Neural progenitor cell (in vitro differentiated cells): ENCODE measurements around the gene STMND1. TPM values are rescaled to one million over a fixed set of nuclear protein-coding genes. Genes with fewer than 3 reads are reported as not detected.
"Not testable (repeated sequence)": the region's sequence is repeated elsewhere in the genome, so short reads cannot be mapped to it uniquely, and the experiment has no call there.

Source experiments
- DNase-seq: peaks from one replicate; pipeline ENCODE4 v3.0.0-alpha.2; 2016; ENCODE audit warnings: low spot score
- H2AFZ ChIP-seq: fragments of 200-600 bp; sonication (generic); replicated peaks from 2 replicates; pipeline ENCODE4 v1.6.1; 2016; ENCODE audit warnings: antibody characterized with exemption
- H3F3A ChIP-seq: fragments of 200-600 bp; sonication (generic); 2 replicates; pipeline ENCODE4 v1.6.1; 2016; ENCODE audit warnings: antibody characterized with exemption, low read depth
- H3K27ac ChIP-seq: fragments of 200-600 bp; sonication (generic); 2 replicates; pipeline ENCODE4 v1.5.1; 2016; ENCODE audit warnings: mild to moderate bottlenecking
- H3K27me3 ChIP-seq: fragments of 200-600 bp; sonication (generic); 2 replicates; pipeline ENCODE4 v1.6.1; 2016; ENCODE audit warnings: mild to moderate bottlenecking, moderate library complexity
- H3K36me3 ChIP-seq: fragments of 200-600 bp; sonication (generic); 2 replicates; pipeline ENCODE4 v1.5.1; 2016
- H3K4me1 ChIP-seq: fragments of 200-600 bp; sonication (generic); 2 replicates; pipeline ENCODE4 v1.6.1; 2016; ENCODE audit warnings: mixed run types
- H3K4me2 ChIP-seq: fragments of 200-600 bp; sonication (generic); 2 replicates; pipeline ENCODE4 v1.6.1; 2016
- H3K4me3 ChIP-seq: fragments of 200-600 bp; sonication (generic); 2 replicates; pipeline ENCODE4 v1.5.1; 2016
- H3K79me2 ChIP-seq: fragments of 200-600 bp; sonication (generic); 2 replicates; pipeline ENCODE4 v1.6.1; 2016; ENCODE audit warnings: low read depth
- H3K9ac ChIP-seq: fragments of 200-600 bp; sonication (generic); 2 replicates; pipeline ENCODE4 v1.6.1; 2016
- H3K9me3 ChIP-seq: fragments of 200-600 bp; sonication (generic); 2 replicates; pipeline ENCODE4 v1.5.1; 2016; ENCODE audit warnings: low read depth
- H4K20me1 ChIP-seq: fragments of 200-600 bp; sonication (generic); 2 replicates; pipeline ENCODE4 v1.6.1; 2016; ENCODE audit warnings: low read depth
- H3K27ac Mint-ChIP-seq: 3 replicates; pipeline ENCODE4 v1.8.0; 2021; ENCODE audit warnings: mixed read lengths
- H3K27me3 Mint-ChIP-seq: 2 replicates; pipeline ENCODE4 v1.8.0; 2022; ENCODE audit warnings: low read depth, mild to moderate bottlenecking, inconsistent platforms, moderate library complexity, mixed read lengths; ENCODE audit not compliant: insufficient read depth
- H3K36me3 Mint-ChIP-seq: 3 replicates; pipeline ENCODE4 v1.8.0; 2021; ENCODE audit warnings: mixed read lengths
- H3K4me1 Mint-ChIP-seq: 3 replicates; pipeline ENCODE4 v1.8.0; 2021; ENCODE audit warnings: mixed read lengths
- H3K4me3 Mint-ChIP-seq: 3 replicates; pipeline ENCODE4 v1.8.0; 2021; ENCODE audit warnings: mild to moderate bottlenecking, moderate library complexity, mixed read lengths
- H3K9me3 Mint-ChIP-seq: 3 replicates; pipeline ENCODE4 v1.8.0; 2020; ENCODE audit warnings: mixed read lengths
- CTCF ChIP-seq: fragments of 200-600 bp; sonication (generic); IDR thresholded peaks from 2 replicates; pipeline ENCODE4 v1.5.1; 2017; ENCODE audit warnings: antibody characterized with exemption, mild to moderate bottlenecking
- EZH2 ChIP-seq: fragments of 200-600 bp; sonication (generic); IDR thresholded peaks from 2 replicates; pipeline ENCODE4 v1.6.1; 2017; ENCODE audit warnings: antibody characterized with exemption, mild to moderate bottlenecking, moderate library complexity
- EZH2phosphoT487 ChIP-seq: fragments of 200-600 bp; sonication (generic); IDR thresholded peaks from 2 replicates; pipeline ENCODE4 v1.6.1; 2017; ENCODE audit warnings: antibody characterized with exemption
- total RNA-seq: library from RNA; depleted of rRNA; stranded (reverse); fragments of >200 nt; gene quantifications from 2 replicates; pipeline ENCODE4 v1.2.3, GENCODE V29; 2015; ENCODE audit warnings: low replicate concordance

The STMND1 gene
- total RNA-seq, 1 donor from 2014 or later: not detected

- H3K4me1 ChIP-seq: no peaks in the 10 kb centered on the region
- no peaks in the 10 kb centered on the region for H3K79me2 ChIP-seq
- H3K27ac Mint-ChIP-seq: no peak overlapping the region
- H2AFZ ChIP-seq: no peak overlapping the region
- peaks cover 6% of the 10 kb centered on the region for H3K27me3 ChIP-seq
- H3K4me1 Mint-ChIP-seq: no peaks in the 10 kb centered on the region
- TF ChIP-seq EZH2 (no peak), CTCF (no peak)
- H3F3A ChIP-seq: no peaks in the 10 kb centered on the region
- no peaks in the 10 kb centered on the region for H3K36me3 ChIP-seq
- H3K27ac ChIP-seq: no peak overlapping the region
- no peak overlapping the region for H3K4me3 Mint-ChIP-seq
- H3K9me3 ChIP-seq: no peaks in the 10 kb centered on the region
- H3K9ac ChIP-seq: no peak overlapping the region
- no peak for DNase-seq
- H3K36me3 Mint-ChIP-seq: no peaks in the 10 kb centered on the region
- H3K4me2 ChIP-seq: no peak overlapping the region
- no peaks in the 10 kb centered on the region for H3K9me3 Mint-ChIP-seq
- H4K20me1 ChIP-seq: no peaks in the 10 kb centered on the region
- H3K27me3 Mint-ChIP-seq: no peaks in the 10 kb centered on the region
- H3K4me3 ChIP-seq: no peak overlapping the region
These were observed 38.9 kb upstream of the STMND1 start for GRCh38 chr6:17062871-17063440.

GRCh38 chr6:17064975-17065374, 36.9 kb upstream of the STMND1 start:
- Mint-ChIP-seq H3K36me3 (peaks cover 3% of the 10 kb centered on the region), H3K27ac (no peak overlapping the region), H3K9me3 (peaks cover 5% of the 10 kb centered on the region), H3K27me3 (no peaks in the 10 kb centered on the region), H3K4me3 (no peak overlapping the region), H3K4me1 (no peaks in the 10 kb centered on the region)
- Histone ChIP-seq H3K27ac (no peak overlapping the region), H4K20me1 (no peaks in the 10 kb centered on the region), H3K36me3 (no peaks in the 10 kb centered on the region), H3K4me3 (no peak overlapping the region), H3K9me3 (no peaks in the 10 kb centered on the region), H2AFZ (no peak overlapping the region), H3K4me1 (no peaks in the 10 kb centered on the region), H3K79me2 (no peaks in the 10 kb centered on the region), H3F3A (no peaks in the 10 kb centered on the region), H3K4me2 (no peak overlapping the region), H3K9ac (no peak overlapping the region), H3K27me3 (peaks cover 6% of the 10 kb centered on the region)
- DNase-seq: no peak
- TF ChIP-seq CTCF (no peak), EZH2 (no peak), EZH2phosphoT487 (no peak)

- Histone ChIP-seq H3K27me3 (peaks cover 6% of the 10 kb centered on the region), H3K4me1 (no peaks in the 10 kb centered on the region), H3K36me3 (no peaks in the 10 kb centered on the region), H3K27ac (no peak overlapping the region), H3F3A (no peaks in the 10 kb centered on the region), H4K20me1 (no peaks in the 10 kb centered on the region), H2AFZ (no peak overlapping the region), H3K9me3 (no peaks in the 10 kb centered on the region), H3K79me2 (no peaks in the 10 kb centered on the region), H3K4me3 (no peak overlapping the region), H3K9ac (no peak overlapping the region), H3K4me2 (no peak overlapping the region)
- H3K27me3 Mint-ChIP-seq: peaks cover 3% of the 10 kb centered on the region
- DNase-seq: no peak
- peaks cover 3% of the 10 kb centered on the region for H3K36me3 Mint-ChIP-seq
- no peak overlapping the region for H3K4me3 Mint-ChIP-seq
- no peak for TF ChIP-seq CTCF
- no peak for TF ChIP-seq EZH2phosphoT487
- no peak for TF ChIP-seq EZH2
- peaks cover 17% of the 10 kb centered on the region for H3K9me3 Mint-ChIP-seq
- H3K27ac Mint-ChIP-seq: no peak overlapping the region
- H3K4me1 Mint-ChIP-seq: no peaks in the 10 kb centered on the region
These were observed 35.2 kb upstream of the STMND1 start for GRCh38 chr6:17066610-17067009.

- not testable (repeated sequence) for H3K27ac Mint-ChIP-seq, H3K9me3 ChIP-seq, H2AFZ ChIP-seq, H3K79me2 ChIP-seq, H3K27me3 Mint-ChIP-seq, H3K4me1 ChIP-seq, H3K36me3 ChIP-seq, H3K4me1 Mint-ChIP-seq, H3K27me3 ChIP-seq, H3F3A ChIP-seq, DNase-seq, H3K4me2 ChIP-seq, H3K27ac ChIP-seq, H3K9ac ChIP-seq, H3K4me3 Mint-ChIP-seq, H4K20me1 ChIP-seq, H3K36me3 Mint-ChIP-seq, H3K4me3 ChIP-seq
- H3K9me3 Mint-ChIP-seq: peaks cover 24% of the 10 kb centered on the region
These were observed 32.9 kb upstream of the STMND1 start for GRCh38 chr6:17068972-17069371.

- not testable (repeated sequence) for H3K79me2 ChIP-seq, DNase-seq, H3K27me3 Mint-ChIP-seq, H2AFZ ChIP-seq, H3K27me3 ChIP-seq, H3K27ac Mint-ChIP-seq, H3K9me3 ChIP-seq, H3F3A ChIP-seq, H3K4me1 ChIP-seq, H3K4me3 ChIP-seq, H3K4me1 Mint-ChIP-seq, H3K9ac ChIP-seq, H3K4me3 Mint-ChIP-seq, H3K27ac ChIP-seq, H4K20me1 ChIP-seq, H3K36me3 Mint-ChIP-seq, H3K4me2 ChIP-seq, H3K36me3 ChIP-seq
- peaks cover 32% of the 10 kb centered on the region for H3K9me3 Mint-ChIP-seq
These were observed 31.4 kb upstream of the STMND1 start for GRCh38 chr6:17070400-17070799.

- not testable (repeated sequence) for H3K27me3 ChIP-seq
These were observed 28.3 kb upstream of the STMND1 start for GRCh38 chr6:17073596-17073995.

More at GRCh38 chr6:17073596-17073995, 28.3 kb upstream of the STMND1 start:
- not testable (repeated sequence) for H3K4me2 ChIP-seq, H3F3A ChIP-seq, H2AFZ ChIP-seq, H3K4me3 ChIP-seq, H3K4me3 Mint-ChIP-seq, H4K20me1 ChIP-seq, DNase-seq, H3K27me3 Mint-ChIP-seq, H3K36me3 ChIP-seq, H3K9me3 ChIP-seq, H3K4me1 ChIP-seq, H3K4me1 Mint-ChIP-seq, H3K36me3 Mint-ChIP-seq, H3K27ac ChIP-seq, H3K79me2 ChIP-seq, H3K9ac ChIP-seq, H3K27ac Mint-ChIP-seq
- H3K9me3 Mint-ChIP-seq: peaks cover 40% of the 10 kb centered on the region
